AG04449 (cell line): ENCODE results near the gene ADAM33.

Source experiments
- CTCF ChIA-PET: fragments of 350-600 bp; formaldehyde crosslinking; extraction: SDS; loops from one replicate; lab custom pipeline; 2021; ENCODE audit warnings: antibody characterized with exemption; lab: Yijun Ruan, JAX
- POLR2A ChIA-PET: fragments of 400-600, 350-600 bp; formaldehyde crosslinking; extraction: SDS; loops from one replicate; lab custom pipeline; 2020; ENCODE audit warnings: antibody characterized with exemption, inconsistent platforms; lab: Yijun Ruan, JAX
- DNase-seq: peaks from one replicate; pipeline ENCODE4 v3.0.0-alpha.2; 2010; ENCODE audit warnings: low read depth, low spot score
- H3K4me3 ChIP-seq: 2 replicates; pipeline ENCODE4 v1.5.1; 2011; ENCODE audit warnings: low read depth, mild to moderate bottlenecking, control low read depth, low read length
- CTCF ChIP-seq: IDR thresholded peaks from one replicate; pipeline ENCODE4 v1.5.1; 2011; ENCODE audit warnings: mild to moderate bottlenecking, moderate library complexity, low read length, control low read depth, inconsistent platforms; ENCODE audit not compliant: insufficient read depth; ENCODE audit errors: missing control alignments

Gene ADAM33

GRCh38 chr20:3674995-3675900 lies 6.6 kb downstream of the ADAM33 start:
- no peak for TF ChIP-seq CTCF
- DNase-seq: no peak
- POLR2A ChIA-PET: no interaction called here
- CTCF ChIA-PET: interaction anchor here (0.6 to 43.4 kb wide), 15 partner anchors 8 to 144 kb away, joined by 3 to 1151 read pairs (median 17); partner anchors contain the start of genes AP5S1, CENPB, SIGLEC1 and SPEF1
- H3K4me3 ChIP-seq: no peak overlapping the region

GRCh38 chr20:3674447-3674846 lies 7.4 kb downstream of the ADAM33 start:
- CTCF ChIA-PET: interaction anchor here (1.3 to 43.4 kb wide), 6 partner anchors 12 to 145 kb away, joined by 6 to 1151 read pairs (median 64); partner anchors contain the start of genes AP5S1, SIGLEC1 and SPEF1
- DNase-seq: no peak
- TF ChIP-seq CTCF: no peak
- POLR2A ChIA-PET: no interaction called here
- H3K4me3 ChIP-seq: no peak overlapping the region

GRCh38 chr20:3673221-3674070 lies 8.4 kb downstream of the ADAM33 start:
- no peak for DNase-seq
- no peak overlapping the region for H3K4me3 ChIP-seq
- no peak for TF ChIP-seq CTCF
- POLR2A ChIA-PET: no interaction called here
- CTCF ChIA-PET: interaction anchor here (1.1 to 43.4 kb wide), 5 partner anchors 34 to 110 kb away, joined by 3 to 1151 read pairs (median 9); partner anchors contain the start of genes SIGLEC1 and SPEF1

GRCh38 chr20:3672547-3673171 lies 9.2 kb downstream of the ADAM33 start:
- DNase-seq: no peak
- no peak overlapping the region for H3K4me3 ChIP-seq
- ChIA-PET POLR2A (interaction anchor here (0.5 kb wide), 1 partner anchor 72 kb away, joined by 4 read pairs; no protein-coding TSS in a partner anchor), CTCF (interaction anchor here (0.6 to 43.4 kb wide), 5 partner anchors 35 to 96 kb away, joined by 3 to 1151 read pairs (median 3); partner anchors contain the start of gene SIGLEC1)
- no peak for TF ChIP-seq CTCF

- TF ChIP-seq CTCF: no peak
- no peak overlapping the region for H3K4me3 ChIP-seq
- CTCF ChIA-PET: interaction anchor here (0.6 to 43.4 kb wide), 6 partner anchors 36 to 147 kb away, joined by 3 to 1151 read pairs (median 4); partner anchors contain the start of gene SIGLEC1
Observed at GRCh38 chr20:3671986-3672546, 9.7 kb downstream of the ADAM33 start.

More at GRCh38 chr20:3671986-3672546, 9.7 kb downstream of the ADAM33 start:
- DNase-seq: no peak
- POLR2A ChIA-PET: interaction anchor here (0.5 kb wide), 1 partner anchor 73 kb away, joined by 4 read pairs; no protein-coding TSS in a partner anchor
